Right renal cortex interstitium (tissue), 3 donors: ENCODE data around the gene RAPGEF6. TPM values are rescaled to one million over a fixed set of nuclear protein-coding genes. Genes with fewer than 3 reads are reported as not detected.
"Not testable (repeated sequence)": the region's sequence is repeated elsewhere in the genome, so short reads cannot be mapped to it uniquely, and the experiment has no call there.

Experiments
- DNase-seq, 3 donors: peaks; one replicate each; pipeline ENCODE4 v3.0.0-alpha.2; 2013; ENCODE audit warnings: low read depth in 3 of 3, low spot score in 2 of 3
- polyA plus RNA-seq, 3 donors: library from polyadenylated mRNA; unstranded; fragments of 120-200 nt; gene quantifications; one replicate each; pipeline ENCODE4 v1.2.1, GENCODE V29; 2013; ENCODE audit not compliant: insufficient read length in 3 of 3

Gene RAPGEF6
- polyA plus RNA-seq, 3 donors, result 13.3 to 18.3 (median 14.7) TPM

- no peak for DNase-seq
Observed at GRCh38 chr5:131511934-131512333, 123.1 kb downstream of the RAPGEF6 start.

GRCh38 chr5:131509801-131510200, 125.2 kb downstream of the RAPGEF6 start:
- DNase-seq, result no peak

GRCh38 chr5:131505237-131505908, 129.7 kb downstream of the RAPGEF6 start:
- DNase-seq, result no peak

- DNase-seq, result no peak
Observed at GRCh38 chr5:131496400-131496713, 138.7 kb downstream of the RAPGEF6 start.

- no peak for DNase-seq
Observed at GRCh38 chr5:131495536-131496399, 139.3 kb downstream of the RAPGEF6 start.

GRCh38 chr5:131491749-131492148, 143.3 kb downstream of the RAPGEF6 start:
- DNase-seq, result no peak

- DNase-seq, result no peak
Observed at GRCh38 chr5:131488463-131488862, 146.6 kb downstream of the RAPGEF6 start.

DNA sequence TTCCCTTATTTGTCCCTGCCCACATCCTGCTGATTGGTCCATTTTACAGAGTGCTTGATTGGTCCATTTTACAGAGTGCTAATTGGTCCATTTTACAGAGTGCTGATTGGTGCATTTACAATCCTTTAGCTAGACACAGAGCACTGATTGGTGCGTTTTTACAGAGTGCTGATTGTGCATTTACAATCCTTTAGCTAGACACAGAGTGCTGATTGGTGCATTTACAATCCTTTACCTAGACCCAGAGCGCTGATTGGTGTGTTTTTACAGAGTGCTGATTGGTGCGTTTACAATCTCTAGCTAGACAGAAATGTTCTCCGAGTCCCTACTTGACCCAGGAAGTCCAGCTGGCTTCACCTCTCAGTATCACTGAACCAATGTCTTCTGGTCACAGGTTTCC, 147.7 kb downstream of the RAPGEF6 start:
- not testable (repeated sequence) for DNase-seq

GRCh38 chr5:131482617-131483016, 152.4 kb downstream of the RAPGEF6 start:
- no peak for DNase-seq

DNA sequence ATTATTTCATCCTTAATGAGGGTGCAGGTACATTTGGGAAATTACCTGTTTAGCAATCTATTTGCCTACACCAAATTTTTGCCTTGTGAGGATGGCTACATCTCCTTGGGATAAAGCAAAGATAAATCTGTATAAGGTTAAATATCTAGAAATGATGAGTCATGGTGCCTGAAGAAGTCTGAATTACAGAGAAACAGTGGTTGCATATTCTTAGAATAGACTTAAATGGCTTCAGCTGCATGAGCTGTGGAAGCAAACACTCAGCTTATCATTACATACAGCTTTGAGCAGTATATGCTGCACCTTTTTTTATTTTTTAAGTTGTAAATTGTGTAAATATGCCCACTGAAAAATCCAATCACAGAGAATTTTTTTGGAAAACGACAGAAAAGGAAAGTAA, 153.5 kb downstream of the RAPGEF6 start:
- DNase-seq, result no peak

DNA sequence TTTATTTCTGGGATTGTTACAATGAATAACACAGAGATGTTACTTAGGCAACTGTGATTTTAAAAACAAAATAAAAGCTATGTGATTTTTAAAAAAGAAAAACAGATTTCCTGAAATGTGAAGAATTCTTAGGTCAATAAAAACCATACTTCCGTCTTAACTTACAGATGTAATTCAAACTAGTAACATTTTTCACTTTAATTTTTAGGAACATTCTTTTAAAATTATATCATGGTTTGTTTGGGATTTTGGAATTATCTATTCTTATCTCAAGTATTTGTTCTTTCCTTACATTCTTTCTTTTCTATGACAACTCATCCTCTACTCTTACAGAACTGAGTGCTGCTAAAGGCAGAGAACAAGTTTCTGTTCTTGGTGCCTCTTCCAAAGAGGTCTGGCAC, 159.5 kb downstream of the RAPGEF6 start:
- no peak for DNase-seq

- no peak for DNase-seq
Observed at GRCh38 chr5:131473731-131474130, 161.3 kb downstream of the RAPGEF6 start.

DNA sequence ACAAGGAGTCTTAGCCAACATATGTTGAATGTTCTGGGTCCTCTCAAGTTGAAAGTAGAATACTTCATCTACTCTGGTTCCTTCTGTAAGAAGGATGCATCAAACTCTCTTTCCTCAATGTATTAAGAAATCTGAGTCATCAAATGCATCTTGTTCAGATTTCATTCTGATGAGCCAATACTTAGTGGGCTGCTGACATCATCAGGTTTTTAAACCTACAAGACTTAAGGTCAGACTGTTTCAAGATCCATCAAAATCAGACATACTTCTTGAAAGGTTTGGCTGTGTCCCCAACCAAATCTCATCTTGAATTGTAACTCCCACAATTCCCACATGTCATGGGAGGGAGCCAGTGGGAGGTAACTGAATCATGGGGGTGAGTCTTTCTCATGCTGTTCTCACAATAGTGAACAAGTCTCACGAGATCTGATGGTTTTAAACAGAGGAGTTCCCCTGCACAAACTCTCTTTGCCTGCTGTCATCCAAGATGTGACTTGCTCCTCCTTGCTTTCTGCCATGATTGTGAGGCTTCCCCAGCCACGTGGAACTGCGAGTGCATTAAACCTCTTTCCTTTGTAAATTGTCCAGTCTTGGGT, 168.8 kb downstream of the RAPGEF6 start:
- no peak for DNase-seq

GRCh38 chr5:131463656-131464055, 171.4 kb downstream of the RAPGEF6 start:
- DNase-seq, result no peak

DNA sequence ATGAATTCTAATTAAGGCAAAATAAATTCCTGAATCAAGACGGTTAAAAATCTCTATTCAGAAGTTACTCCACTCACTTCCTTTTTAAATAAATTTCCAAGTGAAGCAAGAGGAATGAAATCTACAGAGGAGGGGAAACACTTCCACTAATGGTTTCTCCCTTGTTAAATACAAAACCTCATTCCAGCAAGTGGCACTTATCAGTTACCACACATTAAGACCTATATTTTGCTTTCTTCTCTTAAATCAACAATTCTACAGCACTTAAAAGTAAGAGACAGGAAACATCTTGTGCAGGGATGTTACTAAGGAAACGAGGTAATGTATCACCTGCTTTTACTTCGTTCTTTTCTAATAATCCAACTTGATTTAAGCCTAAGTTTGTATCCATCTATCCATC, 172.6 kb downstream of the RAPGEF6 start:
- DNase-seq, result no peak

GRCh38 chr5:131461742-131462141, 173.3 kb downstream of the RAPGEF6 start:
- no peak for DNase-seq

DNA sequence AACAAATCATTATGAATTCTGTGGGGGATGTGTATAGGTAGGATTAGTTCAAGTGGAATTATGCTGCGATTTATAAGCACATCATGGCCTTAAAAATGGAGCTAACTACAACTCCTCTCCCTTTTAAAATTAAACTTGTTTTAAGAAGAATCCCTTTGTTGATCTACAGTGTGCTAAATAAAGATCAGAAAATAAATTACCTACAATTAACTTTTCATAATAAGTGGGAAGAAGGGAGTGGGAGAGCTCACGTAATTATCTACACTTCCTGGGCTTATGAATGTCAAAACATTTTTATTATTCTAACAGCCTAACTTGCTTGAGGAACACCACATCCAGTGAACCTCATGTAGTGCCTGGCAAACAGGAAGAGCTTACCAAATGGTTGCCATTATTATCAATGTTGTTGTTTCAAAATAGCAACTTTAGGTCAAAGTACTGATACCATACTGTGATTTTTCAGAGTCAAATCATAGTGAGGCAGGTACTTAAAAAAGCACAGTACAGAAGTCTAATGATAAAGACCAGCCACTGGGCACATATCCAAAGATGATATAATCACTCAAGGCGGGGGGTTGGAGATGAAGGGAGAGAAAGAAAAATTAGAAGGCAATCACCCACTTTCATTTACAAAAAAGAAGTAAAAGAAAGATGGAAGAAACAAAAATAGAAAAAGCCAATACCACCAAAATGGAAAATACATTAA, 174.0 kb downstream of the RAPGEF6 start:
- DNase-seq, result no peak

- no peak for DNase-seq
Observed at GRCh38 chr5:131460133-131460532, 174.9 kb downstream of the RAPGEF6 start.

DNA sequence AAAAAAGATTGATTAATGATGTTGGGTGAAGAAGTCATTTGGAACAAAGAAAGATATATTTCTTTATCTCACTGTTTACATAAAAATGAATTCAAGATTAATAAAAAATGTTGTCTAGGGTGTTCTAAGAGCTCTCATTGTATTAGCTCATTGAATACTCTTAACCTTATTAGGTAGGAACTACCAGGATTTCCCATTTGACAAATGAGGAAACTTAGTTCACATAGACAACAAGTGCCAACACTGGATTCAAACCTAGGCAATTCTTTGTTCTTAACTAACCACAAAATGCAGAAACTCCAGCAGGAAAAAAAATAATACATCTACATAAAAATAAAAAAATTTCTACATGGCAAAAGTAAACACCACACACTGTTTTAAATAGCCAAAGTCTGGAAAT, 175.8 kb downstream of the RAPGEF6 start:
- no peak for DNase-seq

DNA sequence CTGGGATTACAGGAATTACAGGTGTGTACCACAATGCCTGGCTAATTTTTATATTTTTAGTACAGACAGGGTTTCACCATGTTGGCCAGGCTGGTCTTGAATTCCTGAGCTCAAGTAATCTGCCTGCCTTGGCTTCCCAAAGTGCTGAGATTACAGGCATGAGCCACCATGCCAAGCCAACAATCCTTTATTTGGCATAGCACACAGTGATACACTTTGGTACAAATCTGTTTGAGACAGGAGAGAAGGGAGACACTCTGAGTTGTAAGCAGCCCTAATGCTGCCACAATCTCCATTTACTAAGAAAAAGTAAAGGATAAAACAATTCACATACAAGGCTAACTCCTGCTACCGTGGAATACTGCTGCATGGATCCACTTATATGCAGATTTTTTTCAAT, 177.8 kb downstream of the RAPGEF6 start:
- no peak for DNase-seq

- DNase-seq, result no peak
Observed at GRCh38 chr5:131450941-131451340, 184.1 kb downstream of the RAPGEF6 start.
